Fibroblast of the aortic adventitia (primary cell): Measurements from ENCODE around the gene PLCG2. TPM values are rescaled to one million over a fixed set of nuclear protein-coding genes. Genes with fewer than 3 reads are reported as not detected.

Source experiments
- DNase-seq: peaks from one replicate; pipeline ENCODE4 v3.0.0-alpha.2; 2010; ENCODE audit warnings: low read depth
- H3K4me3 ChIP-seq: 2 replicates; pipeline ENCODE4 v1.5.1; 2011; ENCODE audit warnings: low read depth, mild to moderate bottlenecking, control low read depth, low read length, moderate library complexity
- CTCF ChIP-seq: IDR thresholded peaks from 2 replicates; pipeline ENCODE4 v1.5.1; 2011; ENCODE audit warnings: mild to moderate bottlenecking, low read length, control low read depth, inconsistent platforms; ENCODE audit not compliant: insufficient read depth
- total RNA-seq: library from RNA; depleted of rRNA; stranded (reverse); fragments of >200 nt; gene quantifications from 2 replicates; pipeline ENCODE4 v1.2.3, GENCODE V29; 2012; ENCODE audit warnings: low replicate concordance

Gene PLCG2
- total RNA-seq, 1 donor: 0.09 TPM

DNA sequence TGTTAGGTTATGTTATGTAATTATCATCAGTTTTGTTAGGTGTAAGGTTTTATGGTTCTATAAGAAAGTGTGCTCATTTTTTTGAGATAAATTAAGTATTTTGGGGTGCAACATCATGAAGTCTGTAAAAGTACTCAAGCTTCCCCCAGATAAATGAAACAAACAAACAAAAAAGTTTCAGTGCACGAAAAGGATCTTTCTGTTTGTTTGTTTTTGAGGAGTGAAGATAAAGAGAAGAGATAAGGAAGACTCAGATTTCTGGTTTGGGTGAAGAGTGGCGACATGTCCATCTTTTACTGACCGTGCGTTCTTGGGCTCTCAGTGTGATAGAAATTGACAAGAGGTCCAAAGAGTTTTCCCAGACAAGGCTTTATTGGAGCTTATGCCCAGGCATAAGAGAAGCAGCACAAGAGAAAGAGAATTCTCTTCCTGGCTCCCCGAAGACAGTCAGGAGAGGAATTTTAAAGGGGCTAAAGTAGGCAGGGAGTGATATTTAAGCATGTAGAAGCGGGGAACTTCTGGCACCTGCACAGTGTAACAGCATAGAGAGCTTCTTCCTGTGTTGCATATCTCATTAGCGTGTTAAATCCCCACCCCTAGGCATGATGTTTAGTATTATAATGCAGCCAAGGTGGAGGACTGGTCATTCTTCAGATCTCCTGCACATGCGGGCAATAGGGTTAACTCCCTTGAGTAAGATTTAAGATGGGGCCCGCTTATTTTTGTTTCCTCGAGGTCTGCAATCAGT lies 71.3 kb downstream of the PLCG2 start:
- TF ChIP-seq CTCF: no peak
- DNase-seq: no peak
- H3K4me3 ChIP-seq: no peak overlapping the region

DNA sequence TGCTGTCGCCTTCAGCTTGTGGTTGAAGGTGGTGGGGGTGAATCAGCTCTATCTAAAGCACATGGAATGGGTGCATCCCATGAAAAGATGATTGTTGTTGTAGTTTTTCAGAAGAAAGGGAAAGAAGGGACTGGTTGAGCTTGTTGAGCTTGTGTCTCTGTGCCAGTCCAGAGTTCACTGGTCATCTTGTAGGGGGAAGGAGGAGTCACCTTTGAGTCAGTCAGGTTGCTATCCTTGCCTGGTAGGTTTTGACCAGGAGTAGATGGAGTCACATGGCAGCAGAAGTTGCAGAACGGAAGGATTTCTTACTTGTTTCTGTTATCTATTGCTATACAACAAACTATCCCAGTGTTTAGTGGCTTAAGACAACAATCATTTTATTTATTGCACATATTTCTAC lies 73.3 kb downstream of the PLCG2 start:
- no peak overlapping the region for H3K4me3 ChIP-seq
- DNase-seq: no peak
- TF ChIP-seq CTCF: no peak

DNA sequence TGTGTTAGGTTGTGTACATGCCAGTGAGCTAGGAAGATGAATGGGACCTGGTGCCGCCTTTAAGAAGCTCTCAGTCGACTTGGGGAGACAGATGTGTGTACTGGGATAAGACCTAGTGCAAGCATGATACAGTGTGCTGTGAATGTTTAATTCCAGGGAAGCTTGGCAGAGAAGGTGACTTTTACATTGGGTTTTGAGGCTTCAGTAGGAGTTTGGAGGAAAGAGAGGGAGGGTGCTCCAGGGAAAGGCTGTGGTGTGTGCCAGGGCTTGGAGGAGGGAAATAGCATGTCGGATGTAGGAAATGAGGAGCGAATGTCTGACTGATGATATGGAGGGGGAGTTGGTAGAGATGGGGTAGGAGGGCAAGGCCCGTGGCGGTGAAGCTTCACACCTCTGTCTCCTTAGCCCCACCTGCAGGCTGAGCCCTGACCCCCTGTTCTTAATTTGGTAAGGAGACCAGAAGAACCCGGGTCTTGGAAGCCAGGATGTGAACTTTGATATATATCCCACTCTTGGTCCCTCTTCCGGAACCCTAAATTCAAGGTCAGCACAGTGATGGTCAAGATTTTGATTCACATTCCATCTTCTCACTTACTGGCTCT lies 76.6 kb downstream of the PLCG2 start:
- TF ChIP-seq CTCF: no peak
- DNase-seq: no peak
- H3K4me3 ChIP-seq: no peak overlapping the region

DNA sequence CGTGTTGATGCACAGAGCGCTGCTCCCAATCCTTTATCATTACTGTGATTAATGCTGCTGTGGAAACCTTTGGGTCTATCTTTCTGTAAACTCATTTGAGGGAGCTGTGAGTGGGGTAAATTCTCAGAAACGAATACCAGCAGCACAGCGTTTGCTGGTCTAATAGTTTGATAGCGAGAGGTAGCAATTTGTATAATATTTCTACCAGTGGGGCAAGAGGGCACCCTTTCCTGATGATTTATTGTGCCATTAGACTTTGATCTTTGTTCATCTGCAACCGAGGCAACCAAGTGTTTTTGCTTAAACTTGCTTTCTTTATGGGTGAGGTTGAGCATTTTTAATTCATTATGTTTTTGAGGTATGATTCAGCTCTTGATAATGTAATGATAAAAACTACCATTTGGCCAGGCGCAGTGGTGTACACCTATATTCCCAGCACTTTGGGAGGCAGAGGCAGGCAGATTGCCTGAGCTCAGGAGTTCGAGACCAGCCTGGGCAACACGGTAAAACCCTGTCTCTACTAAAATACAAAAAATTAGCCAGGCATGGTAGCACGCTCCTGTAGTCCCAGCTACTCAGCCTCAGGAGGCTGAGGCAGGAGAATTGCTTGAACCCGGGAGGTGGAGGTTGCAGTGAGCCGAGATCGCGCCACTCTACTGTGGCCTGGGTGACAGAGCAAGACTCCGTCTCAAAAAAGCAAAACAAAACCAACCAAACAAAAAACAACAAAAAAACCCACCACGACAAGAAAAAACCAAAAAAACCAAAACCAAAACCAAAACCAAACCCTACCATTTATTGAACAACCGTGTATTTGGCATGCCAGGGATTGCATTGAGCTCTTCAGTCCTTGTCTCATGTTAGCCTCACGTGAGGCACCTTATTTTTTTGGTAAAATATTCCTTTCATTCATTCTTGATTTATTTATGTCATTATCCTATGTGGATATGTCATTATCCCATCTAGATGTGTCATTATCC lies 81.5 kb downstream of the PLCG2 start:
- no peak for TF ChIP-seq CTCF
- H3K4me3 ChIP-seq: no peak overlapping the region
- no peak for DNase-seq

DNA sequence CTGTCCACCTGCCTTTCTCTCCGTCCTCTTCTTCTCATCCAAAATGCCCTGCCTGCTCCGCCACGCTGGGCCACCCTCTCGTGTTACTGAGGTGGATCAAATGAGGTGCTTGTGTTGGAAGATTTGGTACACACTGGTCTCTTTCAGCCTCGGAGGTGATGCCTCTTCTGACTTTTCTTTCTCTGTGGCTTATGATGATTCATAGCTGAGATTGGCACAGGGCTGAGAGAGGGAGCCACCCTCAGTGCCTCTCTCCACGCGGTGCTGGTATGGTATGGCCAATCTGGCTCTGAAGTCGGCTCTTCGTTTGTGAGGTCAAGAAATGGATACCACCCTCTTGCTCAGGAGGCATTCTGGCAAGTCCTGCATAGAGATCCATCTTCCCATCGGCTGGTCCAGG lies 82.4 kb downstream of the PLCG2 start:
- DNase-seq: no peak
- no peak for TF ChIP-seq CTCF
- no peak overlapping the region for H3K4me3 ChIP-seq

GRCh38 chr16:81861915-81862314 lies 82.8 kb downstream of the PLCG2 start:
- TF ChIP-seq CTCF: no peak
- DNase-seq: no peak
- no peak overlapping the region for H3K4me3 ChIP-seq
